Middle frontal gyrus (tissue), 1 donor: Measurements from ENCODE around the gene SERP2.

Experiments
- DNase-seq: peaks from one replicate; pipeline ENCODE4 v3.0.0-alpha.2; 2015; ENCODE audit warnings: low spot score; ENCODE audit errors: extremely low spot score

Gene SERP2

GRCh38 chr13:44355621-44356020 lies 18.0 kb upstream of the SERP2 start:
- DNase-seq = no peak

GRCh38 chr13:44359983-44360375 lies 13.6 kb upstream of the SERP2 start:
- DNase-seq = no peak

- DNase-seq = no peak
These were observed 11.1 kb upstream of the SERP2 start for GRCh38 chr13:44362394-44363040.

DNA sequence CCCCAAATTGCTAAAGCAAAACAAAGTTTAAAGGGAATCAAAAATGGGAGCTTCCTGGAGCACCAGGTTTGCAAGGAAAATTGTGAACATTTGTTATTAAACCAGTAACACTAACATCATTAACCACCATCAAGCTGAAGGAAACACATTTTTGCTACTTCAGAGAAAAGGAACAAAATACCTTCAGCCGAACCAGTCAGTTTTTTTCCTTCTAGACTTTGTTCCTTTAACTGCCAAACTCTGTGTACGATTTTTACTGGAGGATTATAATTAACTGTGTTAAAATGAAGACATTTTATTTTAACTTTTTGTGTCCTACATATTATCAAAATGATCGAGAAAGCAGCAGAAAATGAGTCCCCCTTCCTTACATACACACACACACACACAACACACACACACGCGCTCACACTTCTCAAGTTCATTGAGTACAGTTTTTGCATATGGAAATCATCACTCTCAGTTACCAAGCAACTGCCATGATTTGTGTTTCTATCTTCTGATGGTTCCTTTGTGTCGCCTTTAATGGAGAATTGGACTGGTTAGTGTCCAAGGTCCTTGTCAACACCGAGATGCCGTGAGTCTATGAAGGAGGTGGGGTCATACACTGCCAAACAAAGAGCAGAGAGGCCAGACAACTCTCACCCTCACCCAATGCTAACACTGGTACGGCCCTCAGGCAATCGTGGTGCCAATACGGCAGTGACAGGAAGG lies 9.8 kb upstream of the SERP2 start:
- DNase-seq = no peak

DNA sequence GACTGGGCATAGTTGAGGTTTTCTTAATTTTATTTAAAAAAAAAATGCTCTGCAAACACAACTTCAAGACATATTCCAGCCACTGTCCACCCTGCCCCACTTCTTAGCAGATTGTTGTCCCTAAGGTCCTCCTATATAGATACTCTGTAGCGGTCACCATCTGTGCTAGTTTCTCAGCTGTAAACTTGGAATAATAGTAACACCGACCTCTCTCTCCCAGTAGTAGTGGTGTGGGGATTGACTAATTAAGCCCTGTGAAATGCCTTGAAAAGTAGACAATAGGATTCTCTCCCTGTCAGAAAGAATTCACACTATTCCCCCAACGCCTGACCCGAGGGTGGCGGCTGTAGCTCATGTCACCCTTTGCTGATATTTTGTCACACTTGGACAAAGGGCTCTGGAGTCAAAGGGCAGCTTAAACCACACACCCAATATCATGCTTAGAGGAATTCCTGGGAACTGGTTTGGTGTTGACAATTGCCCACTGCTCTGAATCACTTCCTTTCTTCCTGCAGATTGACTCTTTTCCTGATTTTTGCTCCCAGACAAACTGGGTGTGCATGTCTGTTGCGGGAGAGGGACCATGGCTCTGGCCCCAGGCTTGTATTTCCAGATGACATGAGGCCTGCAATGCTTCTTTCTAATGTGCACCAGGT lies 9.2 kb upstream of the SERP2 start:
- no peak for DNase-seq

DNA sequence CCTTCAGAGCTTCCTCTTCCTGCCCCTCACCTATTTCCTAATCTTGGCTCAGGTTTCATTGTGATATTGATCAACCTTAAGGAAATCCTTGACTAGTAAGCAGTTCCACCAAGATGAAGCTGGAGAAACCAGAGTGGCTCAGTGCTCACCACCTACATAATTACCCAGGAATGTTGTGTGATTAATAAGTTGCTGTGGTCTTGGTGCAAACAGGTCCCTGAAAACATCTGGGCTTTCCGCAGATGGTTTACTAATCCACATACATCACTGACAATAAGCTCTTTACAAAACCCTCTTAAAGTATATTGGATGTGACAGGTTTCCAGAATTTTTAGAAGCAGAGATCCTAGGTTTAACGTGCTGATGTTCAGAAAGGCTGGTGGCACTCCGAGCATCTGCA lies 8.6 kb upstream of the SERP2 start:
- DNase-seq = no peak

GRCh38 chr13:44365899-44366298 lies 7.7 kb upstream of the SERP2 start:
- no peak for DNase-seq

DNA sequence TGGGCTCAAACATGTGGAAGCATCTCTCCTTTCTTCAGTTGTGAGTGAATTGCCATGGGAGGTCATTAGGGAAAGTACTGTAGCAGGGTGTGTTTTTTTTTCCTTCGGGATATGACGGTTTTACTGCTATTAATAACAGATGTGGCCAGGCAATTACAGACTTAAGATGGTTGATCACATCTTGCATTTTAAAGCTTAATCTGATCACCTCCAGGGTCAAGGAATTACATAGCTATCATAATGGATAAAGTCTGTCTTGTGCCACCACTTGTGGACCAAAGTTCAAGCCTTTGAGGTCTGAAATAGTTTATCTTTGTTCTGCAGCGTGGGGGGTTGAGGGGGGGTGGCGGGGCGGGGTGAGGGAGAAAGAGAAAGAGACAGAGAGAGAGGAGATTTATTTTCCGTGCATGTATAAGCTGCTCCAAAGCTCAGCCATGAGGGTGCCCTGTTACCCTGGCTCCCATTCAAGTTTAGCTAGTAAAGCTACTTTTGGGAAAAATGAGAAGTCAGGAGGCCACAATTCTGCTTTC lies 5.5 kb upstream of the SERP2 start:
- no peak for DNase-seq

DNA sequence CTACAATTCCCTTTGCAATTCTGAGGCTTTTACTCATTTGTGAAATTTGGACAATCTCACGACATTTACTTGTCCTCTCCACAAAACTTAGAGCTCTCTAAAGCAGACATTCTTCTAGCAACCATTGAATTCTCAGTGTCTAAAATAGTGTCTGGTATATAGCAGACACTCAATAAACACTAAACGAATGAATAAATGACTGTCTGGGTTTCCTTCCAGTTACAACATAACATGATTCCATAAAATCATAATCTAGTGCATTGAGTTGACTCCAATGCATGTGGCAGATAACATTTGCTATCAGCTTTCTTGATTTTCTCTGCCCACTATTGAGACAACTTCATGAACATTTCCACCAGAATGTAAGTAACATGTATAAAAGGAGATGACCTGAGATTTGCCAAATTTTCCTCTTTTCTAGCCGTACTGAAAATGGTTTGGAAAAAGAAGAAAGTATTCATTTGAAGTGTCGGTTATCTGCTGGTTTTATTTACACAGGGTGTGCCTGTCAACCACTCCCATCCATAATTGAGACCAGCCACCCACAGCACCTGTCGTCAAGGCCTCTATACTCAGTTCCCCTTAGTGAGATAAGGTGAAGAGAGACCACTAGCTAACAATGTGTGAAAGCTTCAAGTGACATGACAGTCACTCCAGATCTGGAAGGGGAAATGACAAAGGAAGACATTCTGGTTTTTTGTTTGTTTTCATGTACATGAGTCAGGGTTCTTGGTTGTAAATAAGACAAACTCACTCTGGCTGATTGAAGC lies 4.8 kb upstream of the SERP2 start:
- DNase-seq = no peak

DNA sequence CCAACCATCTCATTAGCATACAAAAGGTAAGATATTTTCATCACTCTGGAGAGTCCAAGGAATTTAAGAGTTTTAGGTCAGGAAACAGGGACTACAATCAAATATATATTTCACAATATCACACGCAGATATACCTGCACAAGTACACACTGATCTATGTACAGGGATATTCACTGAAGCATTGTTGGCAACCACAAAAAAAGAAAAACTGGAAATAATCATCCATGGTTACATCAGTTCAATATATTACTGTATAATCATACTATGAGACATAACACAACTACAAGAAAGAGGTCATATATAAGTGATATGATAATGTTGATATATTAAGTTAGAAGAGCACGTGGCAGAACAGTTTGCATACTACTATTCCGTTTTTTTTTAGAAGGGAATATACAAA lies 2.2 kb upstream of the SERP2 start:
- DNase-seq = no peak

GRCh38 chr13:44373247-44373600 lies 400 bp upstream of the SERP2 start:
- DNase-seq = no peak

- no peak for DNase-seq
These were observed 706 bp downstream of the SERP2 start for GRCh38 chr13:44374348-44374712.

GRCh38 chr13:44378277-44378676 lies 4.7 kb downstream of the SERP2 start:
- no peak for DNase-seq

DNA sequence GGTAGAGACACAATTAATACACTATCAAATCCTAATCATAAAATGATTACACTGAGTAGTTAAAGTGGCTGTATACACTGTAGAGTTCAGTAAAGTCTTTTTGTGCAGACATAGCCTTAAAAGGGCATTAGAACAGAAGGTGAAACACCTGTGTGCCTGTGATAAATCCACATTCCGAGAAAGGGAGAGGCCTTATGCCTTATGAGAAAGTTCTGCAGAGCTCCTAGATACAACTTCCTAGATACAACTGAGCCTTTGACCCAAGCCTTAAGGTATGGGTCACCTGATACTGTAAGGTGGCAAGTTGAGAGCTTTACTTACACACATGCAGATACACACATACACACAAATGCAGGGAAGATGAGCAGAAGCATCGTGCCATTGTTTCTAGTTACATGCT lies 6.3 kb downstream of the SERP2 start:
- DNase-seq = no peak

- DNase-seq = no peak
These were observed 7.0 kb downstream of the SERP2 start for GRCh38 chr13:44380404-44381165.

GRCh38 chr13:44382635-44383145 lies 9.1 kb downstream of the SERP2 start:
- DNase-seq = no peak

DNA sequence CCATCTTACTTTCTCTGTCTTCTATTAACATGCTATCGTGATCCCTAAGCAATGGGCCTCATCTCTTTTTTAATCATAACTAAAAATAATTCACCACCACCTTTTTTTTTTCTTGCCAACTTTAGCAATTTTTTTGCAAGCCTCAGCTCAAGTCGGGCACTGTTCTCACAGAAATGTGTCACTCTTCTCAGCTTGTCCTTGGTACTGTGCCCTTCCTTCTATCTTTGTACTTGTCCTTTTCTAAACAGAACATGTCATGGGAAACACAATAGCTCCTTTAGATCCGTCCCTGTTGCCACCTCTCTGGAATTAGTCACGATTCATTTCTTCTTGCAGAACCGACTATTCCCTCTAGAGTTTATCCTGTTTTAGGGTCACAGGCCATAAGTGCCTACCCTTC lies 10.3 kb downstream of the SERP2 start:
- DNase-seq = no peak

DNA sequence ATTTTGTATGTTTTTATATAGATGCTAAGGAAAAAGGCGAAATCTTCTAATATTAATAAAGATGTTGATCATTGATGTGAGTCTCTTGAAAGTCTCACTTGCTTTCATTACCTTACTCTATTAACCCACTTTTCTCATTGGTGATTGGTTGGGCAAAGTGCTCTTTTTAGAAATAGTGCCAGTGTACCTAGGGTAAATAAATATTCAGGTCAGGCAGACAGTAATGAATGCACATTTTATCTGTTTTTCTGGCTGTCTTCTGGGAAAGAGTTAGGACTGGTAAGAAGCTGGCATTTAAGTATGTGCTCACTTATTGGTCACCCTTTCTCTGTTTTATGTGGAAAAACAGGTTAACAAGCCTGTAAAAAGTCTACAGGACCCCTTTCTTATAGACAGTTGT lies 11.2 kb downstream of the SERP2 start:
- no peak for DNase-seq

DNA sequence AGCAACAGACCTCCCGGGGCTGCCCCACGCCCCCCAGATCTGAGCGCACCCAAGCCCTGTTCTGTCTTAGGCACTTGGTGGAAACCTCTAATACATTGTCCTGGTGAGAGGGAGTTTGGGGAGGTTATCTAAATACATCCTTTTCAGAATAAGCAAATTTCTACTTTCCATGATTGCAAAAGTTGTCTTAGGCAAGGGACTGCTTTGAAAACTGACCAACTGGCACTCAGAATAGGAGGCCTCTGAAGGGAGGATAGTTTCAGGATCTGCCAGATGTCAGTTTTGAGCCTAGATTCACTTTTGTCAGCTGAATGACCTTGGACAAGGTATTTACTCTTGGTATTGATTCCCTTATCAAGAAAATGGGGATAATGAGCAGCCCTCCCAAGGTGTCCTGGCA lies 11.8 kb downstream of the SERP2 start:
- DNase-seq = no peak

DNA sequence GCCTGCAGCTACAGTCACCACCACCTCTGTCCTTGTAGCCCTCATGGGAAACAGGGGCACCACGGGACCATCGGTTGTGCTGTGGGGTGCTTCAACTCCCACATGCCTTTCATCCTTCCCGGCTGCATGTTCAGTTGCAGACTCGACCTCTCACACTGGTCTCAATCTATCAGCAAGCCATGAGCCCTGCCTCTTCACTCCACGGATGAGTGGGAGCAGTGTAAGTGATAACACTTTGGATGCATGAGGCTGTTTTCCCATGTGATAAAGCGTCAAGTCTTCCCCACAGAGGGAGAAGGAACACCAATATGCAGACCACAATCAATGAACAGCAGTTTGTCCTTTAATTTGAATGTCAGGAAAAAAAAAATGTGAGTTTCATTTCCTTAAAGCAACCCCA lies 12.2 kb downstream of the SERP2 start:
- DNase-seq = no peak
